HepG2 (cell line): ENCODE measurements around the gene ADAMTS2.

Source experiments
- EZH2 ChIP-seq: conservative IDR thresholded peaks from 2 replicates; pipeline ENCODE4 v1.6.1; 2012; ENCODE audit warnings: mild to moderate bottlenecking, low read depth, low read length, moderate library complexity
- MXI1 ChIP-seq: IDR thresholded peaks from 3 replicates; pipeline ENCODE4 v1.6.1; 2012; ENCODE audit warnings: low read depth, low read length, inconsistent platforms, borderline replicate concordance
- NFYB ChIP-seq: sonication (generic); formaldehyde crosslinking; IDR thresholded peaks from 2 replicates; pipeline ENCODE4 v1.4.0; 2020; ENCODE audit warnings: missing genetic modification reagents
- SIN3A ChIP-seq: IDR thresholded peaks from 2 replicates; pipeline ENCODE4 v1.6.1; 2011; ENCODE audit warnings: low read depth, mild to moderate bottlenecking, control low read depth, low read length, borderline replicate concordance
- ZEB1 ChIP-seq: IDR thresholded peaks from 2 replicates; pipeline ENCODE4 v1.6.1; 2012; ENCODE audit warnings: mild to moderate bottlenecking, low read depth, inconsistent platforms; ENCODE audit not compliant: insufficient replicate concordance
- ZNF3 ChIP-seq: IDR thresholded peaks from 2 replicates; pipeline ENCODE4 v1.7.0; 2017; ENCODE audit warnings: inconsistent platforms
- ZNF562 ChIP-seq: sonication (generic); formaldehyde crosslinking; IDR thresholded peaks from 2 replicates; pipeline ENCODE4 v1.8.0; 2022; ENCODE audit warnings: missing genetic modification reagents, borderline replicate concordance
- ZNF792 ChIP-seq: IDR thresholded peaks from 2 replicates; pipeline ENCODE4 v1.6.1; 2016
- TF ChIP-seq, protein P1 (sequence below): sonication (generic); formaldehyde crosslinking; IDR thresholded peaks from 2 replicates; pipeline ENCODE4 v1.5.0; 2020; ENCODE audit warnings: missing genetic modification reagents
- TF ChIP-seq, protein P2 (sequence below): sonication (generic); formaldehyde crosslinking; IDR thresholded peaks from 2 replicates; pipeline ENCODE4 v1.5.0; 2020; ENCODE audit warnings: mild to moderate bottlenecking, missing genetic modification reagents, moderate library complexity
- TF ChIP-seq, protein P3 (sequence below): IDR thresholded peaks from 2 replicates; pipeline ENCODE4 v1.6.1; 2016; ENCODE audit warnings: missing compliant biosample characterization, missing genetic modification reagents, borderline replicate concordance

DNA sequence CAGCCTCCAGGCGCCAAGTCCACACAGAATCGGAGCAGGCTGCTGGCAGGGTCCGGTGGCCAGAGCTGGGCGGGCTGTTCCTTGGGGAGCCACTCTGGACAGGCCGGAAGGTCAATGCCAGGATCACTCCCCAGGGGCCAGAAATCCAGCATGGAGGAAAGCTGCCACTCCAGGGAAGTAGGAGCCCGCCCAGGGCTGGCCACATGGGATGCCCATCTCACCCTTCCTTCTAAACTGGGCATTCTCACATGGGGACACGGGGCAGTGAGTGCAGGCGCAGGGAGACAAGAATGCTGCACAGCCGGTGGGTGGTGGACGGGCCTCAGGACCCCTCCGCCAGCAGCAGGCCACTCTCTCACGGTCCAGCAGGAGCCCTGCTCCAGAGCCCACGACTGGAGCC is 58.2 kb downstream of the ADAMTS2 start:
- TF ChIP-seq, protein P1, sequence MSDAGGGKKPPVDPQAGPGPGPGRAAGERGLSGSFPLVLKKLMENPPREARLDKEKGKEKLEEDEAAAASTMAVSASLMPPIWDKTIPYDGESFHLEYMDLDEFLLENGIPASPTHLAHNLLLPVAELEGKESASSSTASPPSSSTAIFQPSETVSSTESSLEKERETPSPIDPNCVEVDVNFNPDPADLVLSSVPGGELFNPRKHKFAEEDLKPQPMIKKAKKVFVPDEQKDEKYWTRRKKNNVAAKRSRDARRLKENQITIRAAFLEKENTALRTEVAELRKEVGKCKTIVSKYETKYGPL (CRISPR knock-in tag), result no peak
- TF ChIP-seq ZNF792 (no peak), ZNF562 (no peak), MXI1 (no peak), ZNF3 (CRISPR knock-in tag) (no peak), SIN3A (no peak), NFYB (CRISPR knock-in tag) (no peak), EZH2 (no peak), ZEB1 (no peak)
- TF ChIP-seq, protein P2, sequence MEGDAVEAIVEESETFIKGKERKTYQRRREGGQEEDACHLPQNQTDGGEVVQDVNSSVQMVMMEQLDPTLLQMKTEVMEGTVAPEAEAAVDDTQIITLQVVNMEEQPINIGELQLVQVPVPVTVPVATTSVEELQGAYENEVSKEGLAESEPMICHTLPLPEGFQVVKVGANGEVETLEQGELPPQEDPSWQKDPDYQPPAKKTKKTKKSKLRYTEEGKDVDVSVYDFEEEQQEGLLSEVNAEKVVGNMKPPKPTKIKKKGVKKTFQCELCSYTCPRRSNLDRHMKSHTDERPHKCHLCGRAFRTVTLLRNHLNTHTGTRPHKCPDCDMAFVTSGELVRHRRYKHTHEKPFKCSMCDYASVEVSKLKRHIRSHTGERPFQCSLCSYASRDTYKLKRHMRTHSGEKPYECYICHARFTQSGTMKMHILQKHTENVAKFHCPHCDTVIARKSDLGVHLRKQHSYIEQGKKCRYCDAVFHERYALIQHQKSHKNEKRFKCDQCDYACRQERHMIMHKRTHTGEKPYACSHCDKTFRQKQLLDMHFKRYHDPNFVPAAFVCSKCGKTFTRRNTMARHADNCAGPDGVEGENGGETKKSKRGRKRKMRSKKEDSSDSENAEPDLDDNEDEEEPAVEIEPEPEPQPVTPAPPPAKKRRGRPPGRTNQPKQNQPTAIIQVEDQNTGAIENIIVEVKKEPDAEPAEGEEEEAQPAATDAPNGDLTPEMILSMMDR, result no peak
- TF ChIP-seq, protein P3, sequence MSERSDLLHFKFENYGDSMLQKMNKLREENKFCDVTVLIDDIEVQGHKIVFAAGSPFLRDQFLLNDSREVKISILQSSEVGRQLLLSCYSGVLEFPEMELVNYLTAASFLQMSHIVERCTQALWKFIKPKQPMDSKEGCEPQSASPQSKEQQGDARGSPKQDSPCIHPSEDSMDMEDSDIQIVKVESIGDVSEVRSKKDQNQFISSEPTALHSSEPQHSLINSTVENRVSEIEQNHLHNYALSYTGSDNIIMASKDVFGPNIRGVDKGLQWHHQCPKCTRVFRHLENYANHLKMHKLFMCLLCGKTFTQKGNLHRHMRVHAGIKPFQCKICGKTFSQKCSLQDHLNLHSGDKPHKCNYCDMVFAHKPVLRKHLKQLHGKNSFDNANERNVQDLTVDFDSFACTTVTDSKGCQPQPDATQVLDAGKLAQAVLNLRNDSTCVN (CRISPR knock-in tag), result no peak
